GM18508 (cell line): ENCODE data around the gene HOMER1.
"Not testable (repeated sequence)": the region's sequence is repeated elsewhere in the genome, so short reads cannot be mapped to it uniquely, and the experiment has no call there.

Experiments
- ATAC-seq: cut with Tn5 transposase; IDR thresholded peaks from one replicate; pipeline ENCODE4 v1.9.1; 2021; ENCODE audit warnings: moderate number of reproducible peaks; ENCODE audit not compliant: insufficient read depth, unreplicated experiment

HOMER1 gene

GRCh38 chr5:79518718-79519117, 4.8 kb upstream of the HOMER1 start:
- no peak for ATAC-seq

DNA sequence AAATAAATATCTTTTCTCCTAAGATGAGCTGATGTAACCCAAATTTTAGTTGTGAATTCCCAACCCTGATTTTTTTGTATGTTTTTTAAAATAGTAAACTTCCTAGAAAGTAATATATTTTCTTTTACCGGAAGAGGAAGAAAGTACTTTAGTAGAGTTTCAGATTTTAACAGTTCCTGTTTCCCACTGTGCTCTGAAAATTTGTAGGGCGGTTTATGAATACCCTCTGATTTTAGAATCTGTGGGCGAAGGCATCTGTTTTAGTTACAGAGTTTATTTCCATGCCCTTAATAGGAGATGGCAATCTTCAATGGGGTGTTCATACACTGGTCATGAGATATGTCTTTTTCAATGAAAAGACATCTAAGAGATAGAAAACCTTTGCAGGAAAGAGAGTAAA, 3.7 kb upstream of the HOMER1 start:
- no peak for ATAC-seq

DNA sequence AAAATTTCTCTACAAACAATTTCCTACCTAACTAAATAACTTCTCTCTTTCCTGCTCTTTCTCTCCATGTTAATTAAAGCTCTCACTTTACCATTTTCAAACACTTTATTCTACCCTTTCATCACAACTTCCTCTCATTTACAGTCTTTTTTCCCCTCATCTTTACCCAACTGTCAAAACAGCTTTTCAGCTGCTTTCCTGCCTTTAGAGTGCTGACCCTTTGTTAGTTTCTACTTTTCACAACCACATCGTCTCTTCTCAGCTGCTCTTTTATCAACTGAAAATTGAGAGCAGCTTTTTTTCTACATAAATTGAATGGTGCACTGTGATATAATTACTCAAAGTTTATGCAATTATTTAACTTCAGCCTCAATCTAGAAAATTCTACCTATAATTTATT, 3.1 kb upstream of the HOMER1 start:
- ATAC-seq, result no peak

GRCh38 chr5:79516331-79516730, 2.4 kb upstream of the HOMER1 start:
- ATAC-seq, result not testable (repeated sequence)

DNA sequence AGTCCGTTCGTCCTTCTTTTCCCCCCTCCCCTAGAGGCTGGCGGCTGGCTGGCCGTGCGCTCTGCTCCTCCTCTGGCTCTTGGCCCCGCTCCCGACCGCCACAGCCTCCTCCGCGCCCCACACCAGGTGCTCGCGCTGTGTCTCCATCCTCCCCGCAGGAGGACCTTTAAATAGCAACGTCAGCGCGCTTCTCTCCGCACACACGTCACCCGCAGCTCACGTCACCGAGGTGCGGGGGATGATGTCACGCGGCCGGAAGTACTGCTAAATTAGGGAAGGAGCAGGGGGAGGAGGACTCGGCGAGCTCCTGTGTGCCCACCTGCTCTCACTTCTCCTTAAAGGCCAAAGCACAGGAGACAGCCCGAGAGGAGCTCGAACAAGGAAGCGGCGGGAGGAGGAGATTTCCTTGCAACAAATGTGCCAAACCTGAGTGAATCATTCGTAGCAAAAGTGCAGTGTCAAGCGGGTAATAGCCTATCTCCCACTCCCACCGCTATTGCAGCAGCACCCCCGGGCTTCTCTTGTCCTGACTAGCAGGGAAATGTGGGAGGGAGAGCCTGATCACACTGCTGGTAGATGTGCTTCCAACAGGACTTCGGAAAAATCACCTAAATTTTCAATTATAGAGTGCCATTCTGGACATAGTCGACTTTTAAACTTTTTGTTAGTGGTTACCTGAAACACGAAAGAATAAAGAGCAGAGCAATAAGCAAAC, 614 bp upstream of the HOMER1 start:
- ATAC-seq, result peak; percentile 88

DNA sequence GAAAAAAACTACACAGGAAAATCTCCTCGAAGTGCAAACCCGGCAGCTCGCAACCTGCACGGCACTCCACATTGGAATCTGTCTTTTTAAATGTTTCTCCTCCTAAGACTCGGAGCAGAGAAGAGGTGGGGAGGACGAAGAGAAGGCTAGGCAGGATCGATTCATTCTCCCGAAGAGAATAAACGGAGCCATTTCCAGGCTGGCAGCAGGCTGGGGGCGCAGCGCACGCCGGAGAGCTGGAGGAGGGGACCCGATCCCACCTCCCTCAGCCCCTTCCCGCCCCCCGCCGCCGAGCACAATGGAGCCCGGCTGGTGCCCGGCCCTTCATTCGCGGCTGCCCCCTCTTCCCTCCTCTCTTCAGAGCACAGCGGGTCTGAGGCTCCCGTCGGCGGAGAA, 628 bp downstream of the HOMER1 start:
- ATAC-seq, result no peak

DNA sequence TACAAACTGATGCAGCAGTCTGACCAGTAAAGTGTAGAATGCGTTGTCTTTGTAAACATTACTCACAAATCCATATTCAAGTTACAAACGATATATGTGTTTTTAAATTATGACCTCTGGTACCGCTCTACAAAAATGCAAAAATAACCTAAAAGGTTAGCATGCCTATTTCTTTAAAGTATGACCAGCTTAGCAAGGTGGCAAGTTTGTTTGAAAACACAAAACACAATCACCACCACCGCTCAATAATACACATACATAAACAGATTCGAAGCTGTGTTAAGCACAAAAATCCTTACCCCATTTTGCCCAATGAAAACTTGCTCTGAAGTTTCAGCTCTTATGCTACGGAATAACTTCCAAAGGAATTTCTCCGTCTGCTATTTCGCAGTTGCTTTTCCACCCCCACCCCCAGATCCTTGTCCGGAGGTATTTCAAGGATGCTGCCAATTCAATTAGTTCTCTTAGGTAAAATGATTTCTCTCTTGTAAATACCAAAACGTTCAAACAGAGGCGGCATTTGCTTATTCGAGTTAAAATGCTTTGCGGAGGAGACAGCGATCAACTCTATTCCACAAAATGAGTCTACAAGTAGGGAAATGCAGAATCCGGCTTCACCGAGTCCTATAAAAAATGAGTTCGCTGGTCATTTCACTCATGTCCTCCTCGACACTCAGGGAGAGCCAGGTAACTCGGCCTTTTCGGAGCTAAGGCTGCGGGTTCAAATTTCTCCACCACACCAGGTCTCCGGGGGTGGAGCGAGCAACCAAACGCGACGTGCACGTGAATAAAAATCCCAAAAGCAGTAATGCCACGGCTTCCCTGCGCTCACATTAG, 1.2 kb downstream of the HOMER1 start:
- no peak for ATAC-seq

- no peak for ATAC-seq
These were observed 1.9 kb downstream of the HOMER1 start for GRCh38 chr5:79512049-79512448.

- no peak for ATAC-seq
These were observed 3.3 kb downstream of the HOMER1 start for GRCh38 chr5:79510638-79511037.

DNA sequence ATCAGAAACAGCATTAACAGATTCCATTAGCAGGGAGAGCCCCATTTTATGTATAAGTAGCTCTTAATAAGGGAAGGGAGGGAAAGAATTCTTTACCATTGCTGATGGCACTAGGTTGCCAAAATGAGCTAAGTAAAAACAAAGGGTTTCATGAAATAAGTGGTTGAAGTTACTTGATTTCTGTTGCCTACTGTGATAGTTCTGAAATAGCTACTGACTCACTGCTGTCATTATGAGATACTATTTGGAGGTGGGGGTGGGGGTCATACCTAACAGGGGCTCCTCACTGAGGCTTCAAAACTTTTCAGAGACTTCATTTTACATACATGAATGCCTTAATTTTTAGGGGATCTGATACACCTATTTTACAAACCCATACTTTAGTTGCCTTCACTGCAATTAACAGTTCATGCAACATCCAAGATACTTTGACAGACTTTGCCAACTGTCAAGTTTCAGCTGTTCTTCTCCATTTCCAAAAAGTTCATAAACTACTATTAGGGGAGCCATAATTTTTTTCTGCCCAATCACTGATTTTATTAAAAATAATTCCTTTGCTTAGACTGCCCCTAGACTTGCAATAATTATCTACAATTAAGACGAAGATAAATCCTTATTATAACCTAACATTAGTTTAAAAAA, 4.6 kb downstream of the HOMER1 start:
- no peak for ATAC-seq

DNA sequence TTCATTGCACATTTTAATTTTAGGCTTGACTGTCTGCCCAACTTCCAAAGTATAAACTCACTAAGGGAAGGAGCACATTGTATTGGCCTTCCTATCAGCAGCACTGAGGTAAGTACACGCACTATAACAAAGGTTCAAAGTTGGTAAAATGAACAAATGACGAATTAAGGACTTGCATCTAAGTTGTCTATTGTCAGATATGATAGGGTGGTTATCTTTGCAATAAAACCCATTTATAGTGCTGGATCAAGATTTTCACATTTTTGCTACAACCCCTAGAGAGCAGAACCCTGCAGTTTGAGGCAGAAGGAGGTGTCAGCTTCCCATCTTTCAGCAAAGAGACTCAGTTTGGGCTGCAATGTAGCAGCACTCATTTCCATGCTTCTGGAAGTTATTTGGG, 5.1 kb downstream of the HOMER1 start:
- ATAC-seq, result no peak

GRCh38 chr5:79508354-79508753, 5.6 kb downstream of the HOMER1 start:
- ATAC-seq, result no peak

- no peak for ATAC-seq
These were observed 6.4 kb downstream of the HOMER1 start for GRCh38 chr5:79507251-79508205.

DNA sequence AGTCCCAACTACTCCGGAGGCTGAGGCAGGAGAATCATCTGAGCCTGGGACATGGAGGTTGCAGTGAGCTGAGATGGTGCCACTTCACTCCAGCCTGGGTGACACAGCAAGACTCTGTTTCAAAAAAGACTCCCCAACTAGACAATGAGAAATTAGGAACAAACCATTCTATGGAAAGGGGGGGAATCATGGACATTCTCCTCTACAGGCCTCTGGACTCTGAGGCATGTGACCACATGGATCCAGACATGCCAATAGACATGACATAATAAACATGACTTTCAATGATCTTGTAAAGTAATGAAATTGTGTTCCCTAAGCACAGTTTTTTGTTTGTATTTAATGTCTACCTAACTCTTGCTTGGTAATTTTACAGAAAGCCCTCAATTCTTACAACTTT, 8.8 kb downstream of the HOMER1 start:
- no peak for ATAC-seq

DNA sequence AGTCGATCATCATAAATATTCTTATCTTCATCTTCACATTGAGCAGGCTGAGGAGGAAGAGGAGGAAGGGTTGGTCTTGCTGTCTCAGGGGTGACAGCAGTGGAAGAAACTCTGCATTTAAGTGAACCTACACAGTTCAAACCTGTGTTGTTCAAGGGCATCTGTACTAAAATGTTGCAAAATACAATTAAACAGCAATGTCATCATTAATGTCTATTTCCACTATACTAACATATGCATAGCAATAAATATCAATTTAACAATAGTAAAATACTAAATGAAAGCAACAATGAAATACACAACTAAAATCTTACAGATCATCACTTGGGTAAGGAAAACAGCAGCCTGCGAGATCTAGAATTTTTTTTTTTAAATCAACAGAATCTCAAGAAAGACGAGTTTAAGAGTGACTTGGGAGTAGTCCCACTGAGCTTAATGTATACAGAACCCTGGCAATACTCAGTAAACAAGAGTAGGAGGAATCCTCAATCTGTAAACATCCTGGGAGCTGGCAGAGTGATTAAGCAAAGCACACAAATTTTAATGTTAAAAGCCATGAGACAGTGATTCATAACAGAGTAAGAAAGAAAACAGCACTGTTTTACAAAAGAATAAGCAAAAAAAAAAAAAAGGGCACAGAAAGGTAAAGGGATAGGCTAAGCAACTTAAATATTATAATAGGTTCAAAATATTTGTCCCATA, 10.0 kb downstream of the HOMER1 start:
- ATAC-seq, result no peak

GRCh38 chr5:79499640-79500273, 14.2 kb downstream of the HOMER1 start:
- no peak for ATAC-seq

DNA sequence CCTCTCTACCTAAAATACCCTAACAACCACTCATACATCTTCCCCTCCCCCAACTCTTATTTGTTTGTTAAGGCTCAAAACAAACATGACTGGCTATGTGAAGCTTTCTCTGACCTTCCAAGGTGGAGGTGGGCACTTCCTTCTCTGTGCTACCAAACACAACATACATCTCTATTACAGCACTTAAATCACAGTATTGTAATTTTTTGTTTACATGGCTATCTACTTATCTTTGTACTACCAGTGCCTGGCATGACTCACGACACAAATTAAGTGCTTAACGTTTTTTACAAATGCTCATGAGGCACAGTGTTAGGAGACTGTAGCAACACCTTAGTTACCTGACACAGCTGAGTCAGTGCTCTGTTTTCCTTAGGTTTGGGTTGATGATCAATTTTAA, 18.6 kb downstream of the HOMER1 start:
- no peak for ATAC-seq

- no peak for ATAC-seq
These were observed 20.2 kb downstream of the HOMER1 start for GRCh38 chr5:79493596-79494345.
